COLO668 (cell line): ENCODE data around the gene IL10.
"Not testable (repeated sequence)": the region's sequence is repeated elsewhere in the genome, so short reads cannot be mapped to it uniquely, and the experiment has no call there.

Source experiments
- DNase-seq: peaks from one replicate; lab custom pipeline; 2025; ENCODE audit not compliant: unreplicated experiment; lab: John Stamatoyannopoulos, UW

IL10 gene

GRCh38 chr1:206768472-206769303, 3.6 kb downstream of the IL10 start:
- no peak for DNase-seq

- DNase-seq: no peak
Observed at GRCh38 chr1:206766251-206766856, 5.9 kb downstream of the IL10 start.

- not testable (repeated sequence) for DNase-seq
Observed at GRCh38 chr1:206765771-206766170, 6.5 kb downstream of the IL10 start.

- not testable (repeated sequence) for DNase-seq
Observed at GRCh38 chr1:206762741-206763364, 9.4 kb downstream of the IL10 start.

GRCh38 chr1:206761159-206761768, 11.0 kb downstream of the IL10 start:
- DNase-seq: no peak

GRCh38 chr1:206760590-206760989, 11.7 kb downstream of the IL10 start:
- no peak for DNase-seq

GRCh38 chr1:206757524-206758266, 14.6 kb downstream of the IL10 start:
- DNase-seq: no peak

- DNase-seq: no peak
Observed at GRCh38 chr1:206754011-206754410, 18.3 kb downstream of the IL10 start.

GRCh38 chr1:206753141-206753540, 19.2 kb downstream of the IL10 start:
- DNase-seq: no peak

GRCh38 chr1:206752481-206752880, 19.8 kb downstream of the IL10 start:
- no peak for DNase-seq

GRCh38 chr1:206751891-206752290, 20.4 kb downstream of the IL10 start:
- DNase-seq: no peak

GRCh38 chr1:206748348-206749030, 23.8 kb downstream of the IL10 start:
- DNase-seq: no peak

- no peak for DNase-seq
Observed at GRCh38 chr1:206745301-206745700, 27.0 kb downstream of the IL10 start.

- DNase-seq: no peak
Observed at GRCh38 chr1:206744683-206745082, 27.6 kb downstream of the IL10 start.

- no peak for DNase-seq
Observed at GRCh38 chr1:206742719-206743383, 29.4 kb downstream of the IL10 start.

GRCh38 chr1:206741142-206741701, 31.1 kb downstream of the IL10 start:
- DNase-seq: no peak

GRCh38 chr1:206739411-206740076, 32.8 kb downstream of the IL10 start:
- no peak for DNase-seq

GRCh38 chr1:206738370-206739366, 33.6 kb downstream of the IL10 start:
- no peak for DNase-seq
